ENCODE measurements around the gene FOXN3.

Gene FOXN3

GRCh38 chr14:89327771-89328212 is 89.2 kb downstream of the FOXN3 start:
- DNase-seq (ENCODE audit: low read depth in 1 of 2, low spot score in 1 of 2): no peak
- Histone ChIP-seq H3K27me3 (ENCODE audit: insufficient read depth, poor library complexity, severe bottlenecking) (no peaks in the 10 kb centered on the region), H3K27ac (replicated peaks) (no peak overlapping the region), H3K4me3 (replicated peaks; ENCODE audit: insufficient read depth, low read length) (no peak overlapping the region)
- TF ChIP-seq GABPA (IDR thresholded peaks at IDR 0.05; ENCODE audit: low read depth) (no peak), REST (IDR thresholded peaks at IDR 0.05; ENCODE audit: insufficient replicate concordance, low read depth) (no peak), POLR2AphosphoS5 (IDR thresholded peaks at IDR 0.05; ENCODE audit: low read depth) (no peak), SPI1 (IDR thresholded peaks at IDR 0.05; ENCODE audit: borderline replicate concordance, low read depth) (no peak)
- TF ChIP-seq, protein P1, sequence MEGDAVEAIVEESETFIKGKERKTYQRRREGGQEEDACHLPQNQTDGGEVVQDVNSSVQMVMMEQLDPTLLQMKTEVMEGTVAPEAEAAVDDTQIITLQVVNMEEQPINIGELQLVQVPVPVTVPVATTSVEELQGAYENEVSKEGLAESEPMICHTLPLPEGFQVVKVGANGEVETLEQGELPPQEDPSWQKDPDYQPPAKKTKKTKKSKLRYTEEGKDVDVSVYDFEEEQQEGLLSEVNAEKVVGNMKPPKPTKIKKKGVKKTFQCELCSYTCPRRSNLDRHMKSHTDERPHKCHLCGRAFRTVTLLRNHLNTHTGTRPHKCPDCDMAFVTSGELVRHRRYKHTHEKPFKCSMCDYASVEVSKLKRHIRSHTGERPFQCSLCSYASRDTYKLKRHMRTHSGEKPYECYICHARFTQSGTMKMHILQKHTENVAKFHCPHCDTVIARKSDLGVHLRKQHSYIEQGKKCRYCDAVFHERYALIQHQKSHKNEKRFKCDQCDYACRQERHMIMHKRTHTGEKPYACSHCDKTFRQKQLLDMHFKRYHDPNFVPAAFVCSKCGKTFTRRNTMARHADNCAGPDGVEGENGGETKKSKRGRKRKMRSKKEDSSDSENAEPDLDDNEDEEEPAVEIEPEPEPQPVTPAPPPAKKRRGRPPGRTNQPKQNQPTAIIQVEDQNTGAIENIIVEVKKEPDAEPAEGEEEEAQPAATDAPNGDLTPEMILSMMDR (IDR thresholded peaks at IDR 0.05; ENCODE audit: insufficient read depth, low read length): no peak

GRCh38 chr14:89325959-89326358 is 91.1 kb downstream of the FOXN3 start:
- DNase-seq (ENCODE audit: low read depth in 1 of 2, low spot score in 1 of 2): no peak
- no peak overlapping the region for H3K27ac ChIP-seq (replicated peaks)
- H3K27me3 ChIP-seq (ENCODE audit: insufficient read depth, poor library complexity, severe bottlenecking): no peaks in the 10 kb centered on the region
- no peak overlapping the region for H3K4me3 ChIP-seq (replicated peaks; ENCODE audit: insufficient read depth, low read length)
- TF ChIP-seq SPI1 (IDR thresholded peaks at IDR 0.05; ENCODE audit: borderline replicate concordance, low read depth) (no peak), REST (IDR thresholded peaks at IDR 0.05; ENCODE audit: insufficient replicate concordance, low read depth) (no peak), POLR2AphosphoS5 (IDR thresholded peaks at IDR 0.05; ENCODE audit: low read depth) (no peak), GABPA (IDR thresholded peaks at IDR 0.05; ENCODE audit: low read depth) (no peak)
- TF ChIP-seq, protein P1 (IDR thresholded peaks at IDR 0.05; ENCODE audit: insufficient read depth, low read length): no peak

- Histone ChIP-seq H3K4me3 (replicated peaks; ENCODE audit: insufficient read depth, low read length) (no peak overlapping the region), H3K27me3 (ENCODE audit: insufficient read depth, poor library complexity, severe bottlenecking) (no peaks in the 10 kb centered on the region), H3K27ac (replicated peaks) (no peak overlapping the region)
- TF ChIP-seq GABPA (IDR thresholded peaks at IDR 0.05; ENCODE audit: low read depth) (no peak), REST (IDR thresholded peaks at IDR 0.05; ENCODE audit: insufficient replicate concordance, low read depth) (no peak), POLR2AphosphoS5 (IDR thresholded peaks at IDR 0.05; ENCODE audit: low read depth) (no peak), SPI1 (IDR thresholded peaks at IDR 0.05; ENCODE audit: borderline replicate concordance, low read depth) (no peak)
- TF ChIP-seq, protein P1 (IDR thresholded peaks at IDR 0.05; ENCODE audit: insufficient read depth, low read length): no peak
- no peak for DNase-seq (ENCODE audit: low read depth in 1 of 2, low spot score in 1 of 2)
Observed at GRCh38 chr14:89325299-89325883, 91.6 kb downstream of the FOXN3 start.

All from HL-60 (cell line).